A204.1 (cell line): ENCODE measurements around the gene MRPL54.
"Not testable (repeated sequence)": the region's sequence is repeated elsewhere in the genome, so short reads cannot be mapped to it uniquely, and the experiment has no call there.

Source experiments
- FAIRE-seq: peaks from 2 replicates; lab custom pipeline; 2012; peaks lifted over from hg19 to GRCh38; lab: Jason Lieb, UNC

MRPL54 gene

DNA sequence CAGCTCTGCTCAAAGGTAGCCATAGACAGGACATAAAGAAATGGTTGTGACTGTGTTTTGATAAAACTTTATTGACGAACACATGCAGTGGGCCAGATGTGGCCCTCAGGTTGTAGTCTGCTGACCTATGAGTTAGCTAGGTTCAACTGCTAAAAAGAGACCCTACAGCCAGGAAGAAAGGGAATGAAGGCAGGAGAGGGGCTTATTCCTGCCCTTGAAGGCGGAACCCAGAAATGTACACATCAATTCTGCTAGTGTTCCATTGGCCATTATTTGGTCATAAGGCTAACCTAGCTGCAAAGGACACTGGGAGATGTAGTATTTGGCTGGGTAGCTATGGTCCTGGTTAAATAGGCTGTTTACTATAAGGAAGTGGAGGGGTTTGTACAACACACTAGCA lies 19.0 kb upstream of the MRPL54 start:
- no peak for FAIRE-seq

DNA sequence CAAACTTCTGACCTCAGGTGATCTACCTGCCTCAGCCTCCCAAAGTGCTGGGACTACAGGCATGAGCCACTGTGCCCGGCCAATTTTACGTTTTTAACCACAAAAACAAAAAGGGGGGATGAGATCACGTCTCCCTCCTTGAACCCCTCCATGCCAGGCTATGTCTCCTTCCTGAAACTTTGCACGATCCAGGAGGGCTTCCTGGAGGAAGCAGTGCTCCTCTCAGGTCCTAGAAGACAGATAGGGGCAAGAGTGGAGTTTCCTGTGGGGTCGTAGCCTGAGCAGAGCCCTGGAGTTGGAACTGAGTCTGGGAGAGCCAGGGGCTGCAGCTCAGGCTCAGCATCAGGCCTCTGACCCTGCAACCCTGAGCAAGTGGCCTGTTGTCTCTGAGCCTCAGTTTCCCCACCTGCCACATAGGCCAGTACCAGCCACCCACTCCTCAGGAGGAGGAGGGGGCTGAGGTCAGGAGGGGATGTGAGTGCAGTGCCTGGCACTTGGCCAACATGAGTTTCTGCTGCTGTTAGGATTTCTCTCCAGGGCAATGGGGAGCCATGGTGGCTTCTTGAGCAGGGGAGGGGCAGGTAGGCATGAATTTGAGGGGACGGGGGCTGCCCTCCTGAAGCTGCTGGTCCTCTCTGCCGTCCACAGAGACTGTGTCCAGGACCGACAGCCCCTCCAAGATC lies 17.0 kb upstream of the MRPL54 start:
- FAIRE-seq: no peak

DNA sequence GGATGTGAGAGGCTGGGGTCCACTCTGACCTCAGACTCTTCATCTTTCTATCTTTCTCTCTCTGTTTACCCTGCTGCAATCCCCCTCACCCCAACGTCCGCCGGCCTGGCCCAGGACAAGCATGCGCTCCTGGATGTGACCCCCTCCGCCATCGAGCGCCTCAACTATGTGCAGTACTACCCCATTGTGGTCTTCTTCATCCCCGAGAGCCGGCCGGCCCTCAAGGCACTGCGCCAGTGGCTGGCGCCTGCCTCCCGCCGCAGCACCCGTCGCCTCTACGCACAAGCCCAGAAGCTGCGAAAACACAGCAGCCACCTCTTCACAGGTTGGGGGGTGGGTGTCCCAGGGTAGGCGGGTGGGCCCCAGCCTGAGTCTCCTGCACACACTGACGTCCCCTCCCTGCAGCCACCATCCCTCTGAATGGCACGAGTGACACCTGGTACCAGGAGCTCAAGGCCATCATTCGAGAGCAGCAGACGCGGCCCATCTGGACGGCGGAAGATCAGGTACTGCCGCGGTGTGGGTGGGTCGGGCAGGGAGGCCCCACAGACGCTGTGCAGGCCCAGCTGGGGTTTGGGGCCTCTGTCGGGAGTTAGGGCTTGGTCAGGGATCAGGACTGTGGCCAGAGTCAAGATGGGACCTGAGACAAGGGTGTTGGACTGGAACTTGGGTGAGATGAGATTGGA lies 16.0 kb upstream of the MRPL54 start:
- FAIRE-seq: no peak

DNA sequence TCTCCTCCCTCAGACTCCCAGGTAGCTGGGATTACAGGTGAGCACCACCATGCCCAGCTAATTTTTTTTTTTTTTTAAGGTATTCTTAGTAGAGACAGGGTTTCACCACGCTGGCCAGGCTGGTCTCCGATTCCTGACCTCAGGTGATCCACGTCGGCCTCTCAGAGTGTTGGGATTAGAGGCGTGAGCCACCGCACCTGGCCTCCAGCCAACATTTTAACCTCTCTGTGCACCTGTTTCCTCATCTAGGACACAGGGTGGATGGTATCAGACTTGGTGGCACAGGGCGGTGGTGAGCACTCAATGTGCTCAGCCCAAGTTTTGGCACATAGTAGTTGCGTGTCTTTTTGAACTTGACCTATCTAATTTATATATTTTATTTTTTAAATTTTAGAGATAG lies 13.5 kb upstream of the MRPL54 start:
- FAIRE-seq: no peak

DNA sequence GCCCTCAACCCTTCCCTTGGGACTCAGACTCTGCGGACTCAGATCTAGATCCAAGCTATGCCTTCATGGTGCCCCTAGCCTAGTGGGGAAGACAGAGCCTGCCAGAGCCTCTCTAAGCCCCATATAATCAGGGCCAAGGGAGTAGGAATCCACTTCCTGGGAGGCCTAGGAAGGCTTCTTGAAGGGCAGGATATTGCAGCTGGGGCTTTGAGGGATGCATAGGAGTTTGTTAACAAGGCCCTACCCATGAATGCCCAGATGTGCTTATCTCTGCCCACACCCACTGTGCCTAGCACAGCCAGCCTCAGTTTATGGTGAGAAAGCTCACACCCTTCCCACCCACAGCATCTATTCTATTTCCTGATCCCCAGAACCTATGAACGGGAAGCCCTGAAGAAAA lies 12.3 kb upstream of the MRPL54 start:
- no peak for FAIRE-seq

DNA sequence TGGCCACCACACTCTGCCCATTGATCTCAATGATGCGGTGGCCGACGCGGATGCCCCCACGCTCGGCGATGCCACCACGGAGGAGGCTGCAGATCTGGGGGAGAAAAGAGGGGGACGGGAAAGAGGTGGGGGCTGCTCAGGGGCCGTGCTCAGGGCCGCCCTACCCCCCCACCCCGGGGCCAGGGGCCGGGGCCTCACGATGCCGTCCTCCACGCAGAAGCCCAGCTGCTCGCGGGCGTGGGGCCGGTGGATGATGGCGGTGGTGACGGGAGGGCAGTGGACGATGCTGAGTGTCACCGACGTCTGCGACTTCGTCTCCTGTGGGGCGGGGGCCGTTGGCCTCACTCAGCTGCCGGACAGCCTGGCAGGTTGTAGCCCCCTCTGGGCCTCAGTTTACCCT lies 11.2 kb upstream of the MRPL54 start:
- no peak for FAIRE-seq

DNA sequence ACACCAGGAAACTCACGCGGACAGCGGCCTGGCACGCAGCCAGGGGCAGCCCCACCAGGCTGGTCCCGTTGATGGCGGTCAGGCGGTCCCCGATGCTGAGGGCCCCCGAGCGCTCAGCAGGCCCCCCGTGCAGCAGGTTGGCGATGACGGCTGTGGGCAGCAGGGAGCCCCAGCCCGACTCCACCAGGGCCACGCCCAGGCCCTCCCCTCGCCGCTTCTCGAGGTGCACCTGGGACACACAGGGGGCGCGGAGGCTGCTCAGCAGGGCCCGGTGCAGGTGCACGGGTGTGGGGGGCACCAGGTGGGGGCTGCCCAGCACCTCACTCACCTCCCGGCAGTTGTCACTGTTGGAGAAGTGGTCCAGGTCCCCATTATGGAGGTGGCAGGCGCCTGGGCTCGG lies 10.0 kb upstream of the MRPL54 start:
- FAIRE-seq: no peak

DNA sequence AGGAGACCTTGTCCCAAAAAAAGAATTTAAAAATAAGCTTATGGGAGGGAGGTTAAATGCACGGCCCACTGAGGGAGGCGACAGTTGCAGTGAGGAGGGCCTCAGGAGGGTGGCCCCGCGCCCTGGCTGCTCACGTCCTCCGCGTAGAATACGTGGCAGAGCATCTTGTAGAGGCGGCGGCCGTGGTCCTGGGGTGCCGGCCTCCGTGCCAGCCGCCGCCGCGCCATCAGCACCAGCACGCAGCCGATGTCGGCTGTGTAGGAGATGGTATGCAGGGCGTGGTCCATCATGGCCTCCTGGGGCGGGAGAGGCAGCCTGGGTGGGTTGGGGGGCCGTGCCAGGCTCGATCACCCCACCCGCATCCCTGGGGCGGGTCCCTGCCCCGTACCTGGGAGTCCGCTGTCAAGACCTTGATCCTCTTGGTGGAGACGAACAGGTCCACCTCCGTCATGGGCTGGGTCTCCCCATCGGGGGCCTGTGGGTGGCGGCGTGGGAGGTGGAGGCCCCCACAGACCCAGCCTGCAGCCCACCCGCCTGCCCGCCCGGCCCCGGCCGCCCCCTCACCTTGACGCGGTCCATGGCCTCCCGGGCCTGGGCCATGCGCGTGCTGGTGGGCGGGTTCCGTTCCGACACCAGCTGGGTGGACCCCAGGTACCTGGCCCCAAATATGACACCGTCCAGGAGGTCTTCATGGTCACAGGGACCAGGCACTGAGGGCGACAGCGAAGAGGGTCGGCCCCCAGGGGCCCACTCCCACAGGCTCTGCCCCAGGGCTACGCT lies 8.7 kb upstream of the MRPL54 start:
- FAIRE-seq: no peak

DNA sequence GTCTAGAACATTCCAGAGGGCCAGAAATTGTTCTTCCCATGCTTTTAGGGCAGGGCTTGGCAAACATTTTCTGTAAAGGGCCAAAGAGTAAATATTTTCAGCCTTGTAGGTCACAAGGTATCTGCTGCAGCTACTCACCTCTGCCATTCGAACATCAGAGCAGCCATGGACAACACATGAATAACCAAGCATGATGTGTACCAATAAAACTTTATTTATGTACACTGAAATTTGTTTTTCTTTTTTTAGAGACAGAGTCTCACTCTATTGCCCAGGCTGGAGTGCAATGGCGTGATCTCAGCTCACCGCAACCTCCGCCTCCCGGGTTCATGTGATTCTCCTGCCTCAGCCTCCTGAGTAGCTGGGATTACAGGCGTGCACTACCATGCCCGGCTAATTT lies 4.8 kb upstream of the MRPL54 start:
- FAIRE-seq: not testable (repeated sequence)

DNA sequence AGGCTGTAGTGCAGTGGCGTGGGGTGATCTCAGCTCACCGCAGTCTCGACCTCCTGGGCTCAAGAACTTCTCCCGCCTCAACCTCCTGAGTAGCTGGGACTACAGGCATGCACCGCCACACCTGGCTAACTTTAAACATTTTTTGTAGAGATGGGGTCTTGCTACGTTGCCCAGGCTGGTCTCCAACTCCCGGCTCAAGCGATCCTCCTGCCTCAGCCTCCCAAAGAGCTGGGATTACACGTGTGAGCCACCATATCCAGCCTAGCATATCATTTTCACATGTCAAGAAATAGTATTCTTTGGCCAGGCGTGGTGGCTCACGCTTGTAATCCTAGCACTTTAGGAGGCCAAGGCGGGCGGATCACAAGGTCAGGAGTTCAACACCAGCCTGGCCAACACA lies 4.2 kb upstream of the MRPL54 start:
- FAIRE-seq: not testable (repeated sequence)

DNA sequence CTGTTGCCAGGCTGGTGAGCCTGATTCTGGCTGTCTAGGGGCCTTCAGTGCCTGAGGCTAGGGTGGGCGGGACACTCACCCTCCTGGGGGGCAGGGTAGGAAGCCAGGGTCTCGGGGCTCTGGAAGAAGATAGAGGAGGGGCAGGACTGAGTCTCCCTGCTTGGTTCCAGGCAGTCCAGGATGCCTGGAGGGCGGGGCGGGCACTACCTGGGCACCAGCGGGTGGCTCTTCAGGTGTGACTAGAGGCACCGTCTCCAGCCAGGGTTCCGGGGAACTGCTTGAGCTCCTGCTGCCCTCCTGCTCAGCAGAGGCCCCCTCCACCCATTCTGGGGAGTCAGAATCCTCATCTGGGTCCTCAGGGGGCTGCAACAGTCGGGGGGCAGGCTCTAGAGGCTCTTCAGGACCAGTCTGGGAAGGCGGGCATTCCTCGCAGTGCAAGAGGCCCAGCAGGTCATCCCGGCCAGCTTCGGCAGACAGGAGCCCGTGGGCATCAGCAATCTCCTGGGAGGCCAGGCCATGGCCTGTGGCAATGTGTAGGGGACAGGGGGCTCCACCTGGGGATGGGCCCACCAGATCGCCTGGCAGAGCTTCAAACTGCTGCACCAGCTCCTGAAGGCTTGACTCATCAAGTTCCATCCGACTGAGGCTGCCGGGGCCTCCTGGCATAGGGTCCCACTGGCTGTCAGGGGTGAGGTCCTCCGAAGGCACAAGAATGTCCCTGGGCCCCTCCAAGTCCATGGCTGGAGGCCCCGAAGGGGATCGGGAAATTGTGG lies 2.8 kb upstream of the MRPL54 start:
- FAIRE-seq: no peak

DNA sequence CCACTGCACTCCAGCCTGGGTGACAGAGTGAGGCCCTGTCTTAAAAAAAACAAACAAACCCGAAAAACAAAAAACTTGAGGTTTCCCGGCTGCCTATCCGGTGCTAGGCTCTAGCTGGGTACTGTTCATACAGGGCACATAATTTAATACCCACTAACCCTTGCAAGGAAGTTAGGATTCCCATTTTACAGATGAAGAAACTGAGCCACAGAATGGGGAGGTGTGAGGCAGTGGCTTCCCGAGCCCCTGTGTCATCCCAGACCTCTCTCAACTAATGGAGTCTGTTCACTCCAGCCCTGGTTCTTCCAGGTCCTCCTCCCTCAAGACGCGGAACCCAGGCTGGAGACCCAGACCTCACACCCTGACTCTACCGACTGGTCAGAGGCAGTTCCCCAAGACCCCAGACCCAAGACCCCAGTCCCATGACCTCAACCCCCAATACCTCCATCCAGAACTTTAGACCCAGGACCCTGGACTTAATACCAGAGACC lies 1.6 kb upstream of the MRPL54 start:
- no peak for FAIRE-seq

DNA sequence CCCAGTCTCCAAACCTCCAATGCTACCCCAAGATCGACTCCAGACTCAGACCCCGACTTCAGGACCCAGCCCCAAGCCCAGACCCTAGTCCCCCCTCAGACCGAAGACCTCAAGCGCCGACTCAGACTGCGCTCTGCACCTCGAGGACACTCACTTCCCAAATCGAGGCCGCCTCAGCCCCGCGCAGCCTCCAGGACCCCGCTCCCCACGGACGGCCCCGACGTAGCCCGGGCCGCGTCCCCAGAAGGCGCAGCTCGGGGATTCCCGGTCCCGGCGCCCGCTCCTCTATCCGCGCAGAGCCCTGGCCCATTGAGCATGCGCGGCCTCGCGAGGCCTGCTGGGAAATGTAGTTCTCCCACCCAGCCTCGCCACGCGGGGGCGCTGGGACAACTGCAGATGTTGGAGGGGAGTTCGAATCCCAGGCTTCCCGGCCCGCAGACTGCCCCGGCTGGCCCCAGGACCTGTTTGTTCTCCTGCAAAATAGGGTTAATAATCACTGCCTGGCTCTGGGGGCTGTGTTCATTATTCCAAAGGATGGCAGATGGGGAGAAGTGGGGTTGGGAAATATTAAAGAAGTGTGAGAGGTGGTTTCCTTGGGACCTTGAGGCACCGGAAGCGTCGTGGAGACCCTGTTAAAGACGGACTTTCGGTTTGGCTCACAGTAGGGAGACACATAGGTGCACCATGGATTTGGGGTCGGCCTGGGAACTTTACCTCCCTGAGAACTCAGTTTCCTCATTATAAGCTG lies 926 bp upstream of the MRPL54 start, which contains the start of gene APBA3:
Gene APBA3, minus strand, starts transcription at position 311 of the 748 bp plus-strand sequence. CDS start 1,428 bp downstream, outside the sequence.
- FAIRE-seq: no peak

DNA sequence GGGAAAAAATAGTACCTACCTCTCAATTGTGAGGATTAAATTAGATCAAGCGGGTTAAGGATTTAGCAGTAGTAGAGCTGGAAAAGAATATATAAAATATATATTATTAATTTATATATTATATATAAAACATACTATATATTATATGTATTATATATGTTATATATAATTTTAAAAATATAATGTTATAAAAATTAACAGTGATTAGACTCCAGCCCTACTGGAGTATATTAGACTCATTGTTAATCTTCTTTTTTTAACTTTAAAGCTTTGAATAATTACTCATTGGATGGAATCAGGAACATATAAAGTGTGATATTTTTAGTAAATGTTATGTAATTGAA lies 380 bp upstream of the MRPL54 start:
- no peak for FAIRE-seq

DNA sequence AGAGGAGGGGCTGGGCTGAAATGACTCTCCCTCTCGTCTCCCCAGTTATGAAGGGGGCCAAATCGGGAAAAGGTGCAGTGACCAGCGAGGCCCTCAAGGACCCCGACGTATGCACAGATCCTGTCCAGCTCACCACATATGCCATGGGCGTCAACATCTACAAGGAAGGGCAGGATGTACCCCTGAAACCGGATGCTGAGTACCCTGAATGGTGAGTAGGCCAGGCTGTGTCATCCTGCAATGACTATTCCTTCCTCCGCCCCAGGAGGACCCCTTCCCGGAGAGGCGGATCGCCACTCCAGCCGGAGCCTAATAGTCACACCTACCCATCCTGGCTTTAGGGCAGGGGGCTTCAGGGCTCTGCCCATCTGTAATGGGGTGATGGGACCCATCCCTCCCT lies 2.6 kb downstream of the MRPL54 start:
- FAIRE-seq: no peak

DNA sequence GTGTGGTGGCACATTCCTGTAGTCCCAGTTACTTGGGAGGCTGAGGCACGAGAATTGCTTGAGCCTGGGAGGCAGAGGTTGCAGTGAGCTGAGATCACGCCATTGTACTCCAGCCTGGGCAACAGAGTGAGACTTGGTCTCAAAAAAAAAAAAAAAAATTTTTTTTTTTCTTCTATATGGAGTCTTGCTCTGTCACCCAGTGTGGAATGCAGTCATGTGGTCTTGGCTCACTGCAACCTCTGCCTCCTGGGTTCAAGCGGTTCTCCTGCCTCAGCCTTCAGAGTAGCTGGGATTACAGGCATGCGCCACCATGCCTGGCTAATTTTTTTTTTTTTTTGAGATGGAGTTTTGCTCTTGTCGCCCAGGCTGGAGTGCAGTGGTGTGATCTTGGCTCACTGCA lies 3.3 kb downstream of the MRPL54 start:
- not testable (repeated sequence) for FAIRE-seq

DNA sequence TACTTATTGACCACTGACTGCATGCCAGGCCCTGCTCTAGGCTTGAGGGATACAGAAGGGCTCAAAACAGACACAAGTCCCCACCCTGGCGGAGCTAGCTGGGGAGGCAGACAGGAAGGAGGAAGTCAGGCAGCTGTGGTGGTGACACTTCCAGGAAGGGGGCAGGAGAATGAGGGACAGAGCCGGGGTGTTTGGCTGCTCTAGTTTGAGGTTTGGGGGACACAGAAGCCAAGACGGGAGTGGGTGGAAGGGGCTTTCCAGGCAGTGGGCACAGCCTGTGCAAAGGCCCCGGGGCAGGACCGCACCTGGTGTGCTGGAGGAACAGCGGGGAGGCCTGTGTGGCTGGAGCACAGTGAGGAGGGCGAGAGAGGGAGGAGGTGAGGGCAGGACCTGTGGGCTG lies 4.0 kb downstream of the MRPL54 start:
- FAIRE-seq: no peak

DNA sequence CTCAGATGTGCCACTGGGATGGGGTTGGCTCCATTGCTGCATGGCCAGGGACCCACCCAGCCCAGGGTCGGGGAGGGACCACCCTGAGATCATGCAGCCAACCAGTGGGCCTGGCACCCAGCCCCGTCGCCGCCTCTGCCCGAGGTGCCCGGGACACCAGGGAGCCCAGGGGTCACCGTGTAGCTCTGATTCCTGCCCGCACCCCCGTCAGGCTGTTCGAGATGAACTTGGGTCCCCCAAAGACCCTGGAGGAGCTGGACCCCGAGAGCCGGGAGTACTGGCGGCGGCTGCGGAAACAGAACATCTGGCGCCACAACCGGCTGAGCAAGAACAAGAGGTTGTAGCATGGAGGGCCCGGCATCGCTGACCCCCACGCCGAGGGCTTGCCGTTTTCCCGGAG lies 4.6 kb downstream of the MRPL54 start:
- FAIRE-seq: no peak

DNA sequence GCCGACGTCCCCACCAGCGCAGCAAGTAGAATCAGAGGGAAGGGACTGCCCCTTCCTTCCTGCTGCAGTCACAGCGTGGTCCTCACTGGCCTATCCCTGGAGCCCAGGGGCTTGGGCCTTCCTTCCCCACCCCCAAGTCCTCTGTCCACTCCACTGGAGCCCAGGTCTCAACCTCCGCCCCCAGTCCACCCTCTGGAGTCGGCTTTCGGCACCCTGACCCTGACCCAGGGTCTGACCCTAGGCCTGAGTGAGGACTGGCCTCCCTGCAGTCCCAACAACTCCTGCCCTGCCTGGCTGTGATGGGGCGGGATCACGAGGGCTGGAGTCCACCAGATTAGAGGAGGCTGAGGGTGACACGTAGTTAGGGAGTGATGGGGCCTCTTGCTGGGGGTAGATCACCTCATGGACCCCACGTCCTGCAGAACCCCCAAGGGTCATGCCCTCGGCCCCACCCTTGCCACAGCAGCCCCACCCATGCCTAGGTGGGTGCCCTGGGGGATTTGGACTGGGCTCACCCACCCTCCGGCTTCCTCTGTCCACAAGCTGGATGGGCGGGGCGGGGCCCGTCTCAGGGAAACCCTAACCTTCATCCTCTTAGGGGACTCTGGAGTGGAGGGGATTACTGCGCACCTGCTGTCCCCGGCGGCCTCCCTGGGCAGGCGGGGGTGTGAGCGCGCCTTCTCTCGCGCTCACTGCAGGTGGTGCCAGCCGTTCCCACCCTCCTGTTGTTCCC lies 5.7 kb downstream of the MRPL54 start:
- no peak for FAIRE-seq

DNA sequence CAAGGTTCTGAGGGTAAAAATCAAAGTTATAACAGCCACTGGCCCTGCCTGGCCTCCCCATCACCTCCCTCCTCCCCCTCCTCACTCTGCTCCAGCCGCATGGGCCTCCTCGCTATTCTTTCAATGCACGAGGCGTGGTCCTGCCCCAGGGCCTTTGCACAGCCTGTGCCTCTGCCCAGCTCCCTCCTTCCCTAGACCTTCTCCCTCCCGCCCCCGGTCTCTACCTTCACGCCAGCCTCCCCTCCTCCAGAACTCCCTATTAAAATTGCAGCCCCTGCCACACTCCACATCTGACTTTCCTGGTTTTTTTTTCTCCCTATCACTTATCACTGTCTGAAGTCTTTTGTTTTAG lies 6.2 kb downstream of the MRPL54 start:
- no peak for FAIRE-seq

DNA sequence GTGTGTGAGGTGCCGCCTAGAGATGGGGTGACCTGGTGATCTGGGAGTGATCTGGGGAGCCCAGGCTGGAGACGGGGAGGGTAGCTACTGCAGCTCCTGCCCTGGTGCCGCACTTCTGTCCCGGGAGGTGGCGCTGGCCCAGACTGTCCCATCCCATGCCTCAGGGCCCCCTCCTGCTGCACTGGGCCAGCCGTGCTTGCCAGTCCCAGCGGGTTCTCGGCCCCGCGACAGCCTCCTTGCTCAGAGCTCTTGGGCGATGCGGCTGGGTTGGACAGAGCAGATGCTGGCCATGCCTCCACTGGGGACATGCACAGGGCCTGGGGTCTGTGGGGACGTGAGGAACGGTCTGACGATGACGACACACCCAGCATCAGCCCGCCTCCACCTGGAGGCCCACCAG lies 7.0 kb downstream of the MRPL54 start:
- no peak for FAIRE-seq
